Osteocyte (in vitro differentiated cells): Measurements from ENCODE around the gene ALKBH3. TPM values are rescaled to one million over a fixed set of nuclear protein-coding genes. Genes with fewer than 3 reads are reported as not detected.

Source experiments
- DNase-seq: peaks from one replicate; pipeline ENCODE4 v3.0.0; 2021; ENCODE audit warnings: mixed read lengths; ENCODE audit not compliant: unreplicated experiment; ENCODE audit errors: extremely low spot score
- H3K27ac Mint-ChIP-seq: one replicate; pipeline ENCODE4 v1.8.0; 2021; ENCODE audit warnings: mild to moderate bottlenecking, mixed read lengths; ENCODE audit not compliant: unreplicated experiment
- H3K27me3 Mint-ChIP-seq: one replicate; pipeline ENCODE4 v1.8.0; 2021; ENCODE audit warnings: mixed read lengths; ENCODE audit not compliant: unreplicated experiment
- H3K36me3 Mint-ChIP-seq: one replicate; pipeline ENCODE4 v1.8.0; 2021; ENCODE audit warnings: mixed read lengths; ENCODE audit not compliant: unreplicated experiment
- H3K4me1 Mint-ChIP-seq: one replicate; pipeline ENCODE4 v1.8.0; 2021; ENCODE audit warnings: mixed read lengths; ENCODE audit not compliant: unreplicated experiment
- H3K4me3 Mint-ChIP-seq: one replicate; pipeline ENCODE4 v1.8.0; 2021; ENCODE audit warnings: mild to moderate bottlenecking, moderate library complexity, mixed read lengths; ENCODE audit not compliant: unreplicated experiment
- H3K9me3 Mint-ChIP-seq: one replicate; pipeline ENCODE4 v1.8.0; 2021; ENCODE audit warnings: mixed read lengths; ENCODE audit not compliant: unreplicated experiment
- total RNA-seq: library from RNA; stranded (reverse); gene quantifications from 2 replicates; pipeline ENCODE4 v1.2.1, GENCODE V29; 2021
- TF ChIP-seq, protein P1 (sequence below): fragments of 200-600 bp; sonication (generic); IDR thresholded peaks from 2 replicates; pipeline ENCODE4 v1.5.0; 2021; ENCODE audit warnings: antibody characterized with exemption, mild to moderate bottlenecking, moderate library complexity

Gene ALKBH3
- total RNA-seq, 1 donor from 2014 or later, result 32.4 TPM

DNA sequence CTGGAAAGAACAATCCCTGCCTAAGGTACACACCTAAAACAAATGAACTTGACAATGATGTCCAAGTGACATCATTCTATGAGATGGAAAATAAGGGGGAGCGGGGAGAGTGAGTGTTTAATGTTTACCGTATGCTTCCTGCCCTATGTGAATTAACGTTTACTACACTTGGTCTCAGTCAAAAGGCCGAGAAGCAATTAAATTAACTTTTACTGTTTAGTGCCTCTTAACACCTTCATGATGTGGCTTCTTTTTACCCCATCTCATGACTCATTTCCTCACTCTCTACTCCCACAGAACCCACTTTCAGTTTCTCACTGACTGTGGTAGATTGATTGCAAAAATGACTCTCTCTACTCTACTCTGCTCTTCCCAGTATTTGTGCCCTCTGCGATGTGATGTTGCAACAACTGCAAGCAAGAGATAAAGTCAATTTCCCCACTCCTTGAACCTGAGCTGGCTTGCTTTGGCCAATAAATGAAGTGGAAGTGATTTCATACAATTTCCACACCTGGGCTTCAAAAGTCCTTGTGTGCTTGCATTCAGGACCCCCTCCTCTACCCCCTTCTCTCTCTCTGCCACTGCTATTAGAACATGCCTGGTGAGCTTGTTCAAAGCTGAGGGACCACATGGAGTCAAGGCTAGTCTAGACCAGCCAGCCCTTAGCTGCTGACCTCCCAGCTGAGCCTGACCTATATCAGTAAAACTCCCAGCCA, 11.6 kb upstream of the ALKBH3 start:
- TF ChIP-seq, protein P1, sequence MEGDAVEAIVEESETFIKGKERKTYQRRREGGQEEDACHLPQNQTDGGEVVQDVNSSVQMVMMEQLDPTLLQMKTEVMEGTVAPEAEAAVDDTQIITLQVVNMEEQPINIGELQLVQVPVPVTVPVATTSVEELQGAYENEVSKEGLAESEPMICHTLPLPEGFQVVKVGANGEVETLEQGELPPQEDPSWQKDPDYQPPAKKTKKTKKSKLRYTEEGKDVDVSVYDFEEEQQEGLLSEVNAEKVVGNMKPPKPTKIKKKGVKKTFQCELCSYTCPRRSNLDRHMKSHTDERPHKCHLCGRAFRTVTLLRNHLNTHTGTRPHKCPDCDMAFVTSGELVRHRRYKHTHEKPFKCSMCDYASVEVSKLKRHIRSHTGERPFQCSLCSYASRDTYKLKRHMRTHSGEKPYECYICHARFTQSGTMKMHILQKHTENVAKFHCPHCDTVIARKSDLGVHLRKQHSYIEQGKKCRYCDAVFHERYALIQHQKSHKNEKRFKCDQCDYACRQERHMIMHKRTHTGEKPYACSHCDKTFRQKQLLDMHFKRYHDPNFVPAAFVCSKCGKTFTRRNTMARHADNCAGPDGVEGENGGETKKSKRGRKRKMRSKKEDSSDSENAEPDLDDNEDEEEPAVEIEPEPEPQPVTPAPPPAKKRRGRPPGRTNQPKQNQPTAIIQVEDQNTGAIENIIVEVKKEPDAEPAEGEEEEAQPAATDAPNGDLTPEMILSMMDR, result no peak
- Mint-ChIP-seq H3K27ac (no peak overlapping the region), H3K9me3 (peaks cover 5% of the 10 kb centered on the region), H3K4me3 (no peak overlapping the region), H3K27me3 (peaks cover 36% of the 10 kb centered on the region), H3K4me1 (no peaks in the 10 kb centered on the region), H3K36me3 (no peaks in the 10 kb centered on the region)
- DNase-seq, result no peak

DNA sequence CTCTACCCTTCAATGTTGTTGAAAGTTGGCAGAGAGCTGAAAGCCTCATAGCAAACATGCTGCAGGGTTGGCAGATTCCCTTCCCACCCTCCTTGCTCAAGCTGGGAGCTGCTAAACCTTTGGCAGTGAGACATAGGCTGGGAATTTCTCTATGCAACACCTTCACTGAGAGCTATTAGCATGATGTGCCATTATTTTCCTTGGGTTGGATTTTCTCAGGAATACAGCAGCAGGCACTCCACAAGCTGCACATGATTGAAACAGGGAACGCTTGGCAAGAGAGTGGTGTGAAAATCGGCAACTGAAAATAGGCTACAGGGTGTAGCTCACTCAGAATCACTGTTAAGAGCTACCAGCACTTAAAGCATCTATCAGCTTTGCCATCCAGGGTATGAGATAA, 9.6 kb upstream of the ALKBH3 start:
- TF ChIP-seq, protein P1, result no peak
- no peak for DNase-seq
- Mint-ChIP-seq H3K27me3 (peaks cover 43% of the 10 kb centered on the region), H3K4me3 (no peak overlapping the region), H3K27ac (no peak overlapping the region), H3K9me3 (peaks cover 5% of the 10 kb centered on the region), H3K36me3 (no peaks in the 10 kb centered on the region), H3K4me1 (no peaks in the 10 kb centered on the region)

DNA sequence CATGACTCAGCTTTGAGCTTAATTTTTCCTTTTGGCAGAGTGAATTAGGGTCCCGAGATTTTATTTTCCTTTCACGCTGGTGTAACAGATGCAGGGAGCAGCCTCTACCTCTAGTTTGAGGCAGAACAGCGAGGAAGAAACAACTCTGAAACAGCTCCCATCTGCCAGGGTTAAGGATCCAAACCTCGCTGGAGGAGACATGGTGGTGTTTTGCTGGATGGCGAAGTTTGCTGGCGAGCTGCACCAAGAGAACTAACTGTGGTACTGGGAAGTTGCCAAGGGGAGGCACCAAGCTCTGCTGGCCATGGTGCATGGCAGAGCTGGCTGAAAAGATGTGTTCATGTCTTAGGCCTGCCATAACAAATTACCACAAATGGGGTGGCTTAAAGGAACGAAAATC, 7.6 kb upstream of the ALKBH3 start:
- no peak for DNase-seq
- no peaks in the 10 kb centered on the region for H3K9me3 Mint-ChIP-seq
- no peaks in the 10 kb centered on the region for H3K36me3 Mint-ChIP-seq
- H3K27ac Mint-ChIP-seq, result no peak overlapping the region
- H3K4me1 Mint-ChIP-seq, result no peaks in the 10 kb centered on the region
- peaks cover 47% of the 10 kb centered on the region for H3K27me3 Mint-ChIP-seq
- TF ChIP-seq, protein P1, result no peak
- no peak overlapping the region for H3K4me3 Mint-ChIP-seq

DNA sequence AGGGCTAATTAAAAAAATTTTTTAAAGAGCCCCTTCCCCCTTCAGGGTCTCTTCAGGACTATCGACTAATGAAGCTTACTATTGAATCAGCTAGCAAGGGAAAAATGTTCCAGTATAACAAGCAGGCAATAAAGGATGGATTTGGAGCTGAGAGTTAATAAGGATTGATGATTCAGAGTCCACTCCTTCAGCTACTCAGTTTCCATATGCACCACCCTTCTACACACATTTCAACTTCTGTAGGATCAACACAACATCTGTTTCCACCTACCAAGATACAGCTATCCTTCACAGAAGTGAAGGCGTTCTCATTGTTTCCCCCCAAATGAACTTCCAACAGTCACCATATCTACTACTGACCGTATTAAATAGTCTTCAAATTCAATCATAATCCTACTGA, 6.6 kb upstream of the ALKBH3 start:
- Mint-ChIP-seq H3K9me3 (no peaks in the 10 kb centered on the region), H3K27ac (no peak overlapping the region), H3K36me3 (no peaks in the 10 kb centered on the region), H3K4me1 (no peaks in the 10 kb centered on the region), H3K27me3 (peaks cover 56% of the 10 kb centered on the region), H3K4me3 (no peak overlapping the region)
- TF ChIP-seq, protein P1, result no peak
- no peak for DNase-seq

DNA sequence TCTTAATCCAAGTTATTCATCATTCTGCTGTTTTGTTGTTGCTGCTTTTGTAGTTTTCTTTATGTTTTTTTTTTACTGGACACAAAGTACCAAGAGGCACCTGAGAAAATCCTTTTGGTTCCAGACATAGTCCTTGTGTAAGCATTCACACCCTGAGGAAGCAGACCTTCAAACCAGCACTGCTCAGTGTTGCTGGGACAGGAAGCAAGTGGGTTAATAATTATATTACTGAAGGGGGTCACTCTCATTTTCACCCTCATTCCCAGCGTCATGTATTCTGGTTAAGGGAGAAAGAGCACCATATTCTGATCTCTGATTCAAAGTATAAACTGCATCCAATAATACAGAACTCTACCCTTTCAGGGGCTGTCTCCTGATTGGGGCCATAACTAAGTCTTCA, 5.9 kb upstream of the ALKBH3 start:
- no peaks in the 10 kb centered on the region for H3K4me1 Mint-ChIP-seq
- no peaks in the 10 kb centered on the region for H3K9me3 Mint-ChIP-seq
- H3K4me3 Mint-ChIP-seq, result no peak overlapping the region
- no peak for DNase-seq
- TF ChIP-seq, protein P1, result no peak
- H3K27ac Mint-ChIP-seq, result no peak overlapping the region
- peaks cover 51% of the 10 kb centered on the region for H3K27me3 Mint-ChIP-seq
- no peaks in the 10 kb centered on the region for H3K36me3 Mint-ChIP-seq
